ENCODE results near the gene MAN1A1.

GRCh38 chr6:119323931-119324330 is 25.6 kb downstream of the MAN1A1 start:
- TF ChIP-seq CTCF (conservative IDR thresholded peaks at IDR 0.05; ENCODE audit: low read length), result no peak
- no peak for TF ChIP-seq EZH2phosphoT487 (IDR thresholded peaks at IDR 0.05; ENCODE audit: borderline replicate concordance)

Measured in Loucy (cell line).